Fibroblast of villous mesenchyme (primary cell): ENCODE measurements around the gene NMBR. TPM values are rescaled to one million over a fixed set of nuclear protein-coding genes. Genes with fewer than 3 reads are reported as not detected.

Source experiments
- DNase-seq: peaks from one replicate; pipeline ENCODE4 v3.0.0-alpha.2; 2010; ENCODE audit warnings: low read depth
- H3K4me3 ChIP-seq: 2 replicates; pipeline ENCODE4 v1.5.1; 2011; ENCODE audit warnings: low read depth, mild to moderate bottlenecking, low read length
- CTCF ChIP-seq: IDR thresholded peaks from 2 replicates; pipeline ENCODE4 v1.5.1; 2012; ENCODE audit warnings: low read depth, mild to moderate bottlenecking, low read length; ENCODE audit not compliant: insufficient read depth
- total RNA-seq: library from RNA; depleted of rRNA; stranded (reverse); fragments of >200 nt; gene quantifications from 2 replicates; pipeline ENCODE4 v1.2.3, GENCODE V29; 2012

Gene NMBR
- total RNA-seq, 1 donor = not detected

GRCh38 chr6:142088858-142089216 is 58.1 kb downstream of the NMBR start:
- no peak overlapping the region for H3K4me3 ChIP-seq
- peak; percentile 54 for DNase-seq
- no peak for TF ChIP-seq CTCF

DNA sequence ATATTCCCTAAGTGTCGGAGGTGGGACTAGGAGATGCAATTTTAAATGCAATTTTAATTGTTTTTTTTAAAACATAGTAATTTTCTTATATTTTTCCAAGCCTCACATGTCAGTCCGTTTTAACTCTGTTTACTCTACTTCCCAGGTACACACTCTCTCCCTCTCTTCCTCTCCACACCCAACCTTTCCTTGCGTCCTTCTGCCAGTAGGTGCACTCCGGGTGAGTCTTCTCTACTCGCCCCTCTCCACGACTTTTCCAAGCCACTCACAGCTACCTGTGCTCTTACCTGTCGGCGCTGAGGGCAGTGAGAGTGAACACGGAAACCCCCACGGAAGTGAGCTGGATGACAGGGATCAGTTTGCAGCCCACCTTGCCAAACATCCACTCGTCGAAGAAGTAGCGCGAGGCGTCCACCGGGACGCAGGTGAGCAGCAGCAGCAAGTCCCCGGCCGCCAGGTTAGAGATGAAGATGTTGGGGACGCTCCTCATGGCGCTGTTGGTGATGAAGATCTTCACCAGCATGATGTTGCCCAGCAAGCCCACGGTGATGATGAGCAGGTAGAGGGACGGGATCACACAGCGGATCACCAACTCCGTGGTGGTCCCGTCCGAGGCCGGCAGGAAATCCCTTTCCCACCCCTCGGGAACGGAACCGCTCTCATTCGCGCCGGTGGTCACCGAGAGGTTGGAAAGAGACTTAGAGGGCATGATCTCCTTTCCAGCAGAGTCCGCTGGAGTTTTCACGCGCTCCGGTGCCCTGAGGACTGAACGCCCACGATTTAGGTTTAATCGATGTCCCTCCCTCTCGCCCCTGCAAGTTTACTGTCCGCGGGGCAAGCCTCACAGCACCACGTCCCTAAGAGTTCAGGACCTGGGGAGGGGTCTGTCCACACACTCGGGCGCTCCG is 58.7 kb downstream of the NMBR start:
- no peak for TF ChIP-seq CTCF
- H3K4me3 ChIP-seq = no peak overlapping the region
- no peak for DNase-seq

DNA sequence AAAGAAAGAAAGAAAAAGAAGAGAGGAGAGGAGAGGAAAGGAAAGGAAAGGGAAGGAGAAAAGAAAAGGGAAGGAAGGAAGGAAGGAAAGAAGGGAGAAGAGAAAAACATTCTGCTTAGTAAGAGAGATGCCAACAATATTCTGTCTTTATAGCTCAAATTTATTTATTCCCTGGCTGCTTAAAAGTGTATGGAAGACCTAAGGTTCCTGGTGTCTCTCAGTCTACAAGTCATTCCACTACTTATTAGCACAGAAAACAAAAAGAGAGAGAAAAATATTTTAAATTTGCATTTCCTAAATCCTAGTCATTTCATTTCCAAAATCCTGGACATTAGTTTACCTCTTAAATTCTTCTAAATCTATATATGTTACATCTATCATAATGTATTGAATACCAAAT is 67.8 kb downstream of the NMBR start:
- no peak overlapping the region for H3K4me3 ChIP-seq
- no peak for DNase-seq
- TF ChIP-seq CTCF = no peak

GRCh38 chr6:142075516-142076101 is 71.3 kb downstream of the NMBR start:
- no peak for DNase-seq
- TF ChIP-seq CTCF = no peak
- H3K4me3 ChIP-seq = no peak overlapping the region

DNA sequence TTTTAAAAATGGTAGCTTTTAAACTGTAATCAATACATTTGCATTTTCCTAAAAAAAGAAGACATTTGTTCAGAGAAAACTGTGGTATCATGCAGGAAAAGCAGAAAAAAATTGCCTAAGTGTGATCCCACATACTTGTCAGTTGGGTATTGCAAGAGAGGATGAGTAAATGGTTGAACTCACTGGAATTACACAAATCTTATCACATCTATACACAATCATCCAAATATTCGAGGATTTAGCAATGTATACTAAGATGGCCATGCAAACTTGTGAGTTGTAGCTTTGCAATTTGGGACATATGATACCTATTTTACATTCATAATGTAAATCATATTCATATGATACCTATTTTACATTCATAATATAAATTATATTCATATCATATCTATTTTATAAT is 72.4 kb downstream of the NMBR start:
- DNase-seq = no peak

GRCh38 chr6:142071981-142072380 is 74.9 kb downstream of the NMBR start:
- H3K4me3 ChIP-seq = no peak overlapping the region
- peak; percentile 46 for TF ChIP-seq CTCF
- DNase-seq = peak; percentile 3

More for the DNA sequence above, 72.4 kb downstream of the NMBR start:
- no peak for TF ChIP-seq CTCF
- H3K4me3 ChIP-seq = no peak overlapping the region
